MM.1S (cell line): ENCODE data around the gene CHST15.

ENCODE experiments used
- DNase-seq: peaks from one replicate; pipeline ENCODE4 v3.0.0-alpha.2; 2015
- H2AFZ ChIP-seq: fragments of 300-600 bp; sonication (generic); 2 replicates; pipeline ENCODE4 v1.6.0; 2016; ENCODE audit warnings: antibody characterized with exemption, low read length
- H3F3A ChIP-seq: fragments of 300-600 bp; sonication (generic); 2 replicates; pipeline ENCODE4 v1.6.1; 2016; ENCODE audit warnings: mild to moderate bottlenecking, antibody characterized with exemption, low read length, moderate library complexity, mixed read lengths; ENCODE audit not compliant: insufficient read depth
- H3K27ac ChIP-seq: fragments of 300-600 bp; sonication (generic); 2 replicates; pipeline ENCODE4 v1.5.1; 2016; ENCODE audit warnings: mild to moderate bottlenecking, low read length
- H3K27me3 ChIP-seq: fragments of 300-600 bp; sonication (generic); replicated peaks from 2 replicates; pipeline ENCODE4 v1.6.0; 2016; ENCODE audit warnings: low read length; ENCODE audit not compliant: insufficient read depth
- H3K36me3 ChIP-seq: fragments of 300-600 bp; sonication (generic); replicated peaks from 2 replicates; pipeline ENCODE4 v1.6.1; 2016; ENCODE audit warnings: mild to moderate bottlenecking, low read length, mixed read lengths; ENCODE audit not compliant: insufficient read depth
- H3K4me1 ChIP-seq: fragments of 300-600 bp; sonication (generic); 2 replicates; pipeline ENCODE4 v1.6.1; 2016; ENCODE audit warnings: low read length, mixed read lengths
- H3K4me2 ChIP-seq: fragments of 300-600 bp; sonication (generic); 2 replicates; pipeline ENCODE4 v1.6.0; 2016; ENCODE audit warnings: low read depth, low read length
- H3K4me3 ChIP-seq: fragments of 300-600 bp; sonication (generic); 2 replicates; pipeline ENCODE4 v1.5.1; 2016; ENCODE audit warnings: low read length, mixed read lengths
- H3K79me2 ChIP-seq: fragments of 300-600 bp; sonication (generic); 2 replicates; pipeline ENCODE4 v1.6.1; 2016; ENCODE audit warnings: mixed run types, low read length, mixed read lengths
- H3K9ac ChIP-seq: fragments of 300-600 bp; sonication (generic); 2 replicates; pipeline ENCODE4 v1.6.1; 2016; ENCODE audit warnings: low read length, mixed read lengths
- H3K9me2 ChIP-seq: fragments of 300-600 bp; sonication (generic); replicated peaks from 2 replicates; pipeline ENCODE4 v1.6.1; 2016; ENCODE audit warnings: mild to moderate bottlenecking, low read length, mixed read lengths; ENCODE audit not compliant: insufficient read depth
- H3K9me3 ChIP-seq: fragments of 300-600 bp; sonication (generic); replicated peaks from 2 replicates; pipeline ENCODE4 v1.6.1; 2016; ENCODE audit warnings: mild to moderate bottlenecking, low read length, mixed read lengths; ENCODE audit not compliant: insufficient read depth
- H4K20me1 ChIP-seq: fragments of 300-600 bp; sonication (generic); 2 replicates; pipeline ENCODE4 v1.6.1; 2016; ENCODE audit warnings: mild to moderate bottlenecking, low read length, moderate library complexity, mixed read lengths; ENCODE audit not compliant: insufficient read depth
- EZH2 ChIP-seq: fragments of 300-600 bp; sonication (generic); optimal IDR thresholded peaks from 2 replicates; pipeline ENCODE3; 2017; ENCODE audit warnings: low read depth, mild to moderate bottlenecking, antibody characterized with exemption, low read length, mixed read lengths
- EZH2phosphoT487 ChIP-seq: fragments of 300-600 bp; sonication (generic); IDR thresholded peaks from 2 replicates; pipeline ENCODE4 v1.6.1; 2018; ENCODE audit warnings: antibody characterized with exemption, low read length
- TF ChIP-seq, protein P1 (sequence below): fragments of 300-600 bp; sonication (generic); IDR thresholded peaks from 2 replicates; pipeline ENCODE4 v1.5.1; 2016; ENCODE audit warnings: antibody characterized with exemption, low read length, mixed read lengths

CHST15 gene

DNA sequence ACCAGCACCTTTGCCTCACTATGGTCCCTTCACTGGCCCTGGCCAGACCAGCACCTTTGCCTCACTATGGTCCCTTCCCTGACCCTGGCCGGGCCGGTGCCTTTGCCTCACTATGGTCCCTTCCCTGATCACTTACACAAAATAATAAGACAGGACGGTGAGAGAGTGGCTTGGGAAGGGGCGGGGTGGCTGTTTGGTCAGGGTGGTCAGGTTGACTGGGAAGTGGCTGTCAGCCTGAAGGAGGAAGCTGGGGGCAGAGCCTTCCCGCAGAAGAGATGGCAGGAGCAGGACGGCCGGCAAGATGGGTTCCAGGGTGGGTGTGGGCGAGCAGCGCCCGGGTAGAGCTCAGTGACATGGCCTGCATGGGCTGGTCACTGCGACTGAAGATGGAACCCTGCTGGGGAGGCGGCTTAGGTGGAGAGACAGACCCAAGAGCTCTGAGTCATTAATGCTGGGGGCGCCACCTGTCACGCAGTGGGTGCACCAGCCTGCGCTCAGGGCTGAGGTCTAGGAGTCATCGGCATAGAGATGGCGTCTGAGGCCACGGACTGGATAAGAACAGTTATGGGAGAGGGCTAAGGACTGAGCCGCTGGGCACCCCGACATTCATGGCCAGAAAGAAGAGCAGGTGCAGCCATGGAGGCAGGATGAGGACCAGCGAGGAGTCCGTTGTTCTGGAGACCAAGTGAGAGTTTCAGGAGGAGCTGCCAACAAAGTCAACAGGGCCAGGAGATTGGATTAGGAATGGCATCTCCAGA is 91.8 kb downstream of the CHST15 start:
- peaks cover 29% of the 10 kb centered on the region for H3F3A ChIP-seq
- peaks cover 19% of the 10 kb centered on the region for H4K20me1 ChIP-seq
- H2AFZ ChIP-seq = no peak overlapping the region
- no peak overlapping the region for H3K27ac ChIP-seq
- H3K9me2 ChIP-seq = no peaks in the 10 kb centered on the region
- TF ChIP-seq EZH2phosphoT487 (no peak), EZH2 (no peak)
- TF ChIP-seq, protein P1, sequence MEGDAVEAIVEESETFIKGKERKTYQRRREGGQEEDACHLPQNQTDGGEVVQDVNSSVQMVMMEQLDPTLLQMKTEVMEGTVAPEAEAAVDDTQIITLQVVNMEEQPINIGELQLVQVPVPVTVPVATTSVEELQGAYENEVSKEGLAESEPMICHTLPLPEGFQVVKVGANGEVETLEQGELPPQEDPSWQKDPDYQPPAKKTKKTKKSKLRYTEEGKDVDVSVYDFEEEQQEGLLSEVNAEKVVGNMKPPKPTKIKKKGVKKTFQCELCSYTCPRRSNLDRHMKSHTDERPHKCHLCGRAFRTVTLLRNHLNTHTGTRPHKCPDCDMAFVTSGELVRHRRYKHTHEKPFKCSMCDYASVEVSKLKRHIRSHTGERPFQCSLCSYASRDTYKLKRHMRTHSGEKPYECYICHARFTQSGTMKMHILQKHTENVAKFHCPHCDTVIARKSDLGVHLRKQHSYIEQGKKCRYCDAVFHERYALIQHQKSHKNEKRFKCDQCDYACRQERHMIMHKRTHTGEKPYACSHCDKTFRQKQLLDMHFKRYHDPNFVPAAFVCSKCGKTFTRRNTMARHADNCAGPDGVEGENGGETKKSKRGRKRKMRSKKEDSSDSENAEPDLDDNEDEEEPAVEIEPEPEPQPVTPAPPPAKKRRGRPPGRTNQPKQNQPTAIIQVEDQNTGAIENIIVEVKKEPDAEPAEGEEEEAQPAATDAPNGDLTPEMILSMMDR = no peak
- DNase-seq = no peak
- H3K4me3 ChIP-seq = no peak overlapping the region
- H3K9me3 ChIP-seq = no peaks in the 10 kb centered on the region
- H3K79me2 ChIP-seq = peaks cover 30% of the 10 kb centered on the region
- peaks cover 37% of the 10 kb centered on the region for H3K4me1 ChIP-seq
- H3K36me3 ChIP-seq = peaks cover 9% of the 10 kb centered on the region; the same call in 1 of the 2 replicates
- H3K4me2 ChIP-seq = no peak overlapping the region
- no peaks in the 10 kb centered on the region for H3K27me3 ChIP-seq
- no peak overlapping the region for H3K9ac ChIP-seq

DNA sequence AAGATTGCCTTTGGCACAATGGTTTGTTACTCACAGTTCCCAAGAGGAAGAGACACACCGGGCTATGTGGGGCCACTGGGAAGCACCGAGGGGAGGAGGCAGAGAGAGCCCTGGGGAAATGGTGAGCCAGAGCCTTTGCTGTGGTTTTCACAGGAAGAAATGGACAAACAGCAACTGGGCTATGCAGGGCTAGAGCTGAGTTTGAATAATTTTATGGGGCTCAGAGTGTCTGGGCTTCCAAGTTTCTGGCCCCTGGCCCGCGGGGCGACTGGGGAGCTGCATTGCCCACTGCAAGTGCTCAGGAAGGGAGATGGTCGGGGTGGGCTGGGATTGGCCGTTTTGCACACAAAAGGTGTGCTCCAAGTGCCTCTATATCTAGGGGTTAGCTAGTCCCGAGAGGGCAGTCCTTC is 92.6 kb downstream of the CHST15 start:
- DNase-seq = no peak
- TF ChIP-seq EZH2phosphoT487 (no peak), EZH2 (no peak)
- TF ChIP-seq, protein P1 = no peak
- Histone ChIP-seq H3K4me2 (no peak overlapping the region), H3F3A (peaks cover 31% of the 10 kb centered on the region), H3K27ac (no peak overlapping the region), H3K9ac (no peak overlapping the region), H3K9me2 (no peaks in the 10 kb centered on the region), H3K36me3 (0 out of 2 replicates have a peak, but pooled peaks cover 4% of the 10 kb centered on the region), H4K20me1 (peaks cover 14% of the 10 kb centered on the region), H2AFZ (no peak overlapping the region), H3K9me3 (no peaks in the 10 kb centered on the region), H3K79me2 (peaks cover 22% of the 10 kb centered on the region), H3K27me3 (no peaks in the 10 kb centered on the region), H3K4me1 (peaks cover 42% of the 10 kb centered on the region), H3K4me3 (no peak overlapping the region)

- TF ChIP-seq EZH2 (no peak), EZH2phosphoT487 (no peak)
- TF ChIP-seq, protein P1 = no peak
- H3K4me2 ChIP-seq = no peak overlapping the region
- no peaks in the 10 kb centered on the region for H3K27me3 ChIP-seq
- H4K20me1 ChIP-seq = peaks cover 9% of the 10 kb centered on the region
- no peak overlapping the region for H3K4me3 ChIP-seq
- peaks cover 31% of the 10 kb centered on the region for H3F3A ChIP-seq
- no peak overlapping the region for H3K27ac ChIP-seq
- H3K9ac ChIP-seq = no peak overlapping the region
- H3K9me3 ChIP-seq = no peaks in the 10 kb centered on the region
- H3K9me2 ChIP-seq = no peaks in the 10 kb centered on the region
- no peak for DNase-seq
- no peak overlapping the region for H2AFZ ChIP-seq
- H3K79me2 ChIP-seq = peaks cover 15% of the 10 kb centered on the region; the same call in 1 of the 2 replicates
- 0 out of 2 replicates have a peak, but pooled peaks cover under 1% of the 10 kb centered on the region for H3K36me3 ChIP-seq
- peaks cover 48% of the 10 kb centered on the region for H3K4me1 ChIP-seq
Observed at GRCh38 chr10:123999956-124000615, 93.3 kb downstream of the CHST15 start.
